ENCODE data around the gene THTPA. TPM values are rescaled to one million over a fixed set of nuclear protein-coding genes. Genes with fewer than 3 reads are reported as not detected.
A peak's percentile ranks its signal among the peaks of the same experiment; 100 is the strongest.
"Not testable (repeated sequence)": the region's sequence is repeated elsewhere in the genome, so short reads cannot be mapped to it uniquely, and the experiment has no call there.

Gene THTPA
- total RNA-seq, 4 donors from 2014 or later = 23.3 to 48.5 (median 37.6) TPM

DNA sequence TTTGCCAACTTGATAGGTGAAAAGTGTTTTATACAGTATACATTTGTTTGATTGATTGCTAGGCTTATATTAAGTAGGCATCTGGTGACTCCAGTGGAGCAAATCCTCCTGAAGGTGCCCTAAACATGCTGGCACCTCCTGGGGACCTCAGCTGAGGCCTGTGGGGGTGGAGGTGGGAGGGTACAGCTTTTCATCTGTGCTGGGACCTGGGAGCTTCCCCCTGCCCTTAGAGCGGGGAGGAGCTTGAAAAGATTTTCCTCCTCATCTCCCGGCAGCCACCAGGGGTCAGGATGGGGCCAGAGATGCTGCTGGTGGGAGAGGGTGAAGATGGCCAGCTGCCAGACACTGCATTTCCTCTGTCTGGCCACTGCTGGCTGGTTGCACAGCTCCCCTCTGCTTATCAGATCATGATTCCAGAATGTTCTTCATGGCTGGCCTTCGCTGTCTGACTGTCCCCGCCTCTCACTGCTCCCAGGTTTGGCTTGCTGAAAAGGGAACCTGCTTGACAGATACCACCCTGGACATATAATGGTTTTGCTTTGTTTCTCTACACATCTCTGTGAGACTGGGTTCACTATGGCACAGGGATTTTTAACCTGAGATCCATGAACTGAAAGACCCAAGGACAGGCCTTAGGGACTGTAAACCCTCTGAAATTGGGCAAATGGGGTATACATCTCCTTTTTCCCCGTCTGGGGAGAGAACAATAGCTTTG lies 33.0 kb downstream of the THTPA start:
- no peak overlapping the region for H3K4me3 ChIP-seq
- H3K4me1 ChIP-seq = no peaks in the 10 kb centered on the region
- no peaks in the 10 kb centered on the region for H3K9me3 ChIP-seq
- peak; percentile 26 to 91 (median 76) for TF ChIP-seq CTCF (IDR thresholded peaks at IDR 0.05)
- TF ChIP-seq POLR2A (IDR thresholded peaks at IDR 0.05) = no peak
- DNase-seq = peak; percentile 81 to 95 (median 88)
- no peaks in the 10 kb centered on the region for H3K36me3 ChIP-seq
- no peak overlapping the region for H3K27ac ChIP-seq
- H3K27me3 ChIP-seq = no peaks in the 10 kb centered on the region

DNA sequence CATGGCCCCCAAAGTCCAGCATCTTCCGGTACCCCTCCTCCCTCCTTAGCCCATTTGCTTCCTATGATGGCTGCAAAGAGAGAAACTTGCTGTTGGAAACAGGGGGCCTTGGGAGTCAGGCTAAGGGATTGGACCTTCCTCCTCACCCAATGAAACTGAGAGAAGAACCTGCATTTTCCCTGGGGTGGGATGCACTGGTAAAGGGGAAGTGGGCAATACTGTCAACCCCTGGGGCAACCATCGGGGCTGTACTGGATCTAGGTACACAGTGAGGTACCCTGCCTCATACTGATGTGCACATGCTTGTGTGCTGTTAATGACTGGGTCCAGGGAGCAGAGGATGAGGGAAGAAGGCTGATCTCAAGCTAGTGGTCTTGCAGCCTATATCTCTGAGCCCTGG lies 33.5 kb downstream of the THTPA start:
- H3K4me3 ChIP-seq = no peak overlapping the region
- no peaks in the 10 kb centered on the region for H3K36me3 ChIP-seq
- no peak overlapping the region for H3K27ac ChIP-seq
- no peaks in the 10 kb centered on the region for H3K4me1 ChIP-seq
- no peak for DNase-seq
- TF ChIP-seq CTCF (IDR thresholded peaks at IDR 0.05) = no peak
- H3K9me3 ChIP-seq = no peaks in the 10 kb centered on the region
- H3K27me3 ChIP-seq = no peaks in the 10 kb centered on the region

DNA sequence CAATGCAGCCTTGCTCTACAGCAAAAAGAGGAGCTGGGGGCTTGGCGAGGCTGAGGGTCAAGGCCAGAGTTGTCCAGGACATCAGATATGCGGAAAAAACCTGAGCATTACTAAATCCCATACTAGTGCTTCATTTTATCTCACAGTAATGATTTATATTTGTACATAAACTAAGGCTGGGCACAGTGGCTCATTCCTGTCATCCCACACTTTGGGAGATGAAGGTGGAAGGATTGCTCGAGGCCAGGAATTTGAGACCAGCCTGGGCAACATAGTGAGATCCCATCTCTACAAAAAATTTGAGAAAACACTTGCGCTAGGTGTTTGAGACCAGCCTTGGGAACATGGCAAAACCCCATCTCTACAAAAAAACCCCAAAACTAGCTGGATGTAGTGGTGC lies 34.1 kb downstream of the THTPA start:
- Histone ChIP-seq H3K27me3 (no peaks in the 10 kb centered on the region), H3K9me3 (no peaks in the 10 kb centered on the region), H3K36me3 (no peaks in the 10 kb centered on the region), H3K4me1 (no peaks in the 10 kb centered on the region), H3K4me3 (no peak overlapping the region), H3K27ac (no peak overlapping the region)
- no peak for DNase-seq
- TF ChIP-seq CTCF (IDR thresholded peaks at IDR 0.05) (no peak), POLR2A (IDR thresholded peaks at IDR 0.05) (no peak)

DNA sequence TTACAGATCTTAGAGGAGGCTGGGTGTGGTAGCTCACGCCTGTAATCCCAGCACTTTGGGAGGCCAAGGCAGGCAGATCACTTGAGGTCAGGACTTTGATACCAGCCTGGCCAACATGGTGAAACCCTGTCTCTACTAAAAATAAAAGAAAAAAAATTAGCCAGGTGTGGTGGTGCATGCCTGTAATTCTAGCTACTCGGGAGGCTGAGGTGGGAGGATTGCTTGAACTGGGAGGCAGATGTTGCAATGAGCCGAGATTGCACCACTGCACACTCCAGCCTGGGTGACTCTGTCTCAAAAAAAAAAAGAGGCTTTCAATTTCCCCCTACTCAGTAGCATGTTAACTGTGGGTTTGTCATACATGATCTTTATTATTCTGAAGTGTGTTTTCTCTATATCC lies 38.1 kb downstream of the THTPA start:
- not testable (repeated sequence) for H3K27ac ChIP-seq, H3K36me3 ChIP-seq, DNase-seq

GRCh38 chr14:23600322-23600707 lies 44.2 kb downstream of the THTPA start:
- no peaks in the 10 kb centered on the region for H3K36me3 ChIP-seq
- DNase-seq = no peak

More for the DNA sequence above, 38.1 kb downstream of the THTPA start:
- not testable (repeated sequence) for H3K4me3 ChIP-seq, H3K9me3 ChIP-seq, H3K27me3 ChIP-seq, H3K4me1 ChIP-seq

GRCh38 chr14:23600806-23601205 lies 44.7 kb downstream of the THTPA start:
- TF ChIP-seq CTCF (IDR thresholded peaks at IDR 0.05) (no peak), POLR2A (IDR thresholded peaks at IDR 0.05) (no peak)

More at GRCh38 chr14:23600322-23600707, 44.2 kb downstream of the THTPA start:
- Histone ChIP-seq H3K9me3 (no peaks in the 10 kb centered on the region), H3K27me3 (no peaks in the 10 kb centered on the region), H3K27ac (no peak overlapping the region), H3K4me3 (no peak overlapping the region), H3K4me1 (no peaks in the 10 kb centered on the region)
- TF ChIP-seq CTCF (IDR thresholded peaks at IDR 0.05) = no peak
- no peak for TF ChIP-seq POLR2A (IDR thresholded peaks at IDR 0.05)

More at GRCh38 chr14:23600806-23601205, 44.7 kb downstream of the THTPA start:
- H3K36me3 ChIP-seq = no peaks in the 10 kb centered on the region
- H3K4me1 ChIP-seq = no peaks in the 10 kb centered on the region
- H3K27ac ChIP-seq = no peak overlapping the region
- H3K4me3 ChIP-seq = no peak overlapping the region
- DNase-seq = no peak
- H3K27me3 ChIP-seq = no peaks in the 10 kb centered on the region
- H3K9me3 ChIP-seq = no peaks in the 10 kb centered on the region
